Hepatocyte (in vitro differentiated cells): ENCODE measurements around the gene FRY. TPM values are rescaled to one million over a fixed set of nuclear protein-coding genes. Genes with fewer than 3 reads are reported as not detected.

Source experiments
- DNase-seq: peaks from one replicate; pipeline ENCODE4 v3.0.0-alpha.2; 2016; ENCODE audit warnings: low spot score
- H2AFZ ChIP-seq: fragments of 200-600 bp; sonication (generic); 2 replicates; pipeline ENCODE4 v1.6.0; 2016; ENCODE audit warnings: antibody characterized with exemption, mild to moderate bottlenecking
- H3K27ac ChIP-seq: fragments of 200-600 bp; sonication (generic); 2 replicates; pipeline ENCODE4 v1.5.1; 2016; ENCODE audit warnings: mild to moderate bottlenecking
- H3K27me3 ChIP-seq: fragments of 200-600 bp; sonication (generic); 2 replicates; pipeline ENCODE4 v1.6.1; 2016
- H3K36me3 ChIP-seq: fragments of 200-600 bp; sonication (generic); replicated peaks from 2 replicates; pipeline ENCODE4 v1.5.1; 2016; ENCODE audit warnings: low read depth; ENCODE audit not compliant: insufficient read depth
- H3K4me1 ChIP-seq: fragments of 200-600 bp; sonication (generic); 2 replicates; pipeline ENCODE4 v1.5.1; 2016; ENCODE audit warnings: mild to moderate bottlenecking, moderate library complexity; ENCODE audit not compliant: insufficient read depth
- H3K4me2 ChIP-seq: fragments of 200-600 bp; sonication (generic); 2 replicates; pipeline ENCODE4 v1.6.0; 2016
- H3K4me3 ChIP-seq: fragments of 200-600 bp; sonication (generic); 2 replicates; pipeline ENCODE4 v1.5.1; 2016; ENCODE audit warnings: mild to moderate bottlenecking
- H3K79me2 ChIP-seq: fragments of 200-600 bp; sonication (generic); 2 replicates; pipeline ENCODE4 v1.6.0; 2017; ENCODE audit warnings: mild to moderate bottlenecking
- H3K9me2 ChIP-seq: fragments of 200-600 bp; sonication (generic); replicated peaks from 2 replicates; pipeline ENCODE4 v1.6.0; 2017; ENCODE audit warnings: mild to moderate bottlenecking; ENCODE audit not compliant: insufficient read depth
- H3K9me3 ChIP-seq: fragments of 200-600 bp; sonication (generic); 2 replicates; pipeline ENCODE4 v1.5.1; 2016; ENCODE audit warnings: low read depth, mild to moderate bottlenecking
- H4K20me1 ChIP-seq: fragments of 200-600 bp; sonication (generic); 2 replicates; pipeline ENCODE4 v1.6.0; 2016; ENCODE audit warnings: mild to moderate bottlenecking; ENCODE audit not compliant: insufficient read depth, poor library complexity, severe bottlenecking
- EZH2 ChIP-seq: fragments of 200-600 bp; sonication (generic); IDR thresholded peaks from 2 replicates; pipeline ENCODE4 v1.6.1; 2016; ENCODE audit warnings: antibody characterized with exemption, mild to moderate bottlenecking, borderline replicate concordance
- EZH2phosphoT487 ChIP-seq: fragments of 200-600 bp; sonication (generic); IDR thresholded peaks from one replicate; pipeline ENCODE4 v1.6.1; 2018; ENCODE audit warnings: antibody characterized with exemption, mild to moderate bottlenecking, low read depth, moderate library complexity; ENCODE audit not compliant: unreplicated experiment, severe bottlenecking
- WGBS: methylation state at CpG from one replicate; pipeline ENCODE4 v1.1.6; 2016; ENCODE audit warnings: low lambda C conversion rate; ENCODE audit errors: missing lambda C conversion rate; 5-methylcytosine and 5-hydroxymethylcytosine counted together
- polyA plus RNA-seq: library from polyadenylated mRNA; unstranded; fragments of >200 nt; fragmentation: Nextera tagmentation; extraction: Ambion mirVana; gene quantifications from 2 replicates; pipeline ENCODE4 v1.2.1, GENCODE V29; 2016
- total RNA-seq: library from RNA; depleted of rRNA; stranded (reverse); fragments of >200 nt; gene quantifications from 2 replicates; pipeline ENCODE4 v1.2.3, GENCODE V29; 2014
- TF ChIP-seq, protein P1 (sequence below): fragments of 200-600 bp; sonication (generic); IDR thresholded peaks from 2 replicates; pipeline ENCODE4 v1.5.1; 2016; ENCODE audit warnings: antibody characterized with exemption, mild to moderate bottlenecking; ENCODE audit not compliant: poor library complexity

Gene FRY
- total and polyA plus RNA-seq, 2 experiments from 2014 or later = 2.4 to 3.7 TPM

DNA sequence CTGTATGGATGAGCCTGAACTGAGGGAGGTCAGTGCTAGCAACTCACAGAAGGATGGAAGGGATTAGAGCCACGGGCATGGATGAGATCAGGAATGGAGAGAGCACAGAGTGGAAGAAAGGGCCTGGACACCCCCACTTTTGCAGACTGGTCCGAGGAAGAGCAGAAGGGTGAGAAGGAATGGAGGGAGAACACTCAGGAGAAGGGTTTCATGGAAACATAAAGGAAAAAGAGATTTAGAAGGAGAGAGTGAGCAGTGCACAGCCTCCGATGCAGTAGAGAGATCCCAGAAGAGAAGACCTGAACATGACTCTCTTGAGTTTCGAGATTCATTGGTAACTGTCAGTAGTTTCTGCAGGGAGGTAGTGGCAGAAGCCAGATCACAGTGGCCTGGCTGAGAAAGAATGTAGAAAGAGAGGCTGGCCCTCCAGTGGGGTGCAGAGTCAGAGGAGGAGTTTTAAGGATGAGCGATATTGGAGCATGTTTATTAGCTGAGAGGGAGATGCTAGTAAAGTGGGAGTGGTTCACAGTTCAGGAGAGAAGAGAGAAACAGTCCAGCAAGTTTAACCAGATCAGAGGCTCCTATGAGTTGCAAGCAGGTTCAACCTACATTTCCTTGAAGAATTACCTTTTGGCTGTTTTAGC, 174.6 kb downstream of the FRY start:
- TF ChIP-seq, protein P1, sequence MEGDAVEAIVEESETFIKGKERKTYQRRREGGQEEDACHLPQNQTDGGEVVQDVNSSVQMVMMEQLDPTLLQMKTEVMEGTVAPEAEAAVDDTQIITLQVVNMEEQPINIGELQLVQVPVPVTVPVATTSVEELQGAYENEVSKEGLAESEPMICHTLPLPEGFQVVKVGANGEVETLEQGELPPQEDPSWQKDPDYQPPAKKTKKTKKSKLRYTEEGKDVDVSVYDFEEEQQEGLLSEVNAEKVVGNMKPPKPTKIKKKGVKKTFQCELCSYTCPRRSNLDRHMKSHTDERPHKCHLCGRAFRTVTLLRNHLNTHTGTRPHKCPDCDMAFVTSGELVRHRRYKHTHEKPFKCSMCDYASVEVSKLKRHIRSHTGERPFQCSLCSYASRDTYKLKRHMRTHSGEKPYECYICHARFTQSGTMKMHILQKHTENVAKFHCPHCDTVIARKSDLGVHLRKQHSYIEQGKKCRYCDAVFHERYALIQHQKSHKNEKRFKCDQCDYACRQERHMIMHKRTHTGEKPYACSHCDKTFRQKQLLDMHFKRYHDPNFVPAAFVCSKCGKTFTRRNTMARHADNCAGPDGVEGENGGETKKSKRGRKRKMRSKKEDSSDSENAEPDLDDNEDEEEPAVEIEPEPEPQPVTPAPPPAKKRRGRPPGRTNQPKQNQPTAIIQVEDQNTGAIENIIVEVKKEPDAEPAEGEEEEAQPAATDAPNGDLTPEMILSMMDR = no peak
- TF ChIP-seq EZH2phosphoT487 (no peak), EZH2 (no peak)
- Histone ChIP-seq H3K4me1 (peaks cover 5% of the 10 kb centered on the region), H4K20me1 (no peaks in the 10 kb centered on the region), H3K27me3 (no peaks in the 10 kb centered on the region), H3K36me3 (no peaks in the 10 kb centered on the region), H3K4me2 (peak overlapping the region; percentile 42), H3K79me2 (no peaks in the 10 kb centered on the region), H3K4me3 (no peak overlapping the region), H3K27ac (no peak overlapping the region), H3K9me2 (no peaks in the 10 kb centered on the region), H2AFZ (no peak overlapping the region), H3K9me3 (no peaks in the 10 kb centered on the region)
- DNase-seq = peak; percentile 10
- 63% methylated on average over 5 of the region's 5 CpGs for WGBS

DNA sequence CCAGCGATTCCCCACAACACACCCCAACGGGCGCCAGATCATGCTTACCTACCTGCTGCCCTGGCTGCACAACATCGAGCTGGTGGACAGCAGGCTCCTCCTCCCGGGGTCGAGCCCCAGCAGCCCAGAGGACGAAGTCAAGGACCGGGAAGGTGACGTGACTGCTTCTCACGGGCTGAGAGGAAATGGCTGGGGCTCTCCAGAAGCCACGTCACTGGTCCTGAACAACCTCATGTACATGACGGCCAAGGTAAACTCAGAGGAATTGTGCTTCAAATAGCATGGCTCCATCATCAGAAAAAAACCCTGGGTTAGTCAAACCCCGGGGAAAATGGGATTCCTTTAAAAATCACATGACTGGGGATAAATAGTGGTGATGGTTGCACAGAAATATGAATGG, 177.3 kb downstream of the FRY start:
- TF ChIP-seq EZH2phosphoT487 = no peak
- TF ChIP-seq, protein P1 = no peak
- TF ChIP-seq EZH2 = no peak

DNA sequence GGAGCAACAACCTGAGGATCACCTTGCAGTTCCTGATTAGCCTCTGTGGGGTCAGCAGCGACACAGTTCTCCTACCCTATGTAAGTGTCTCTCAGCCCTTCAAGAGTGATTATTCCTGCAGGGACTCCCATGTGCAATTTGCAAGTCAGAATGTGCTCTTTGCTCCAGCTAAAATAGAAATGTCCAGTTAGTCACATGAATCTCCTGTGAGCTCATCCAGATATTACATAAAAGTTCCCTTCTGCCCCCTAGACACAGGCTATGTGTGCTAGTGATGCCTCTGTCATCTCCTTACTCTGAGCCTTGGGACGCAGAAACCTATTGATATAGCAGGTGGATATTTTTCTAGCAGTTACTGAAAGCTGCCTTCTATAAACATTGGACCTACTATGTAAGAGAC, 178.1 kb downstream of the FRY start:
- Histone ChIP-seq H3K4me1 (peaks cover 13% of the 10 kb centered on the region), H3K9me3 (no peaks in the 10 kb centered on the region)

More for the DNA sequence above, 177.3 kb downstream of the FRY start:
- peaks cover 13% of the 10 kb centered on the region for H3K4me1 ChIP-seq
- WGBS = 92% methylated on average over 13 of the region's 13 CpGs
- no peak overlapping the region for H3K4me3 ChIP-seq
- no peak overlapping the region for H3K4me2 ChIP-seq
- H2AFZ ChIP-seq = no peak overlapping the region
- no peaks in the 10 kb centered on the region for H3K36me3 ChIP-seq
- no peaks in the 10 kb centered on the region for H4K20me1 ChIP-seq
- no peak for DNase-seq
- no peak overlapping the region for H3K27ac ChIP-seq
- no peaks in the 10 kb centered on the region for H3K9me3 ChIP-seq
- H3K79me2 ChIP-seq = no peaks in the 10 kb centered on the region
- H3K27me3 ChIP-seq = no peaks in the 10 kb centered on the region
- no peaks in the 10 kb centered on the region for H3K9me2 ChIP-seq

More for the DNA sequence above, 178.1 kb downstream of the FRY start:
- no peaks in the 10 kb centered on the region for H4K20me1 ChIP-seq
- 88% methylated on average over 2 of the region's 2 CpGs for WGBS
- H3K36me3 ChIP-seq = no peaks in the 10 kb centered on the region
- no peaks in the 10 kb centered on the region for H3K79me2 ChIP-seq
- no peak overlapping the region for H3K27ac ChIP-seq
- H2AFZ ChIP-seq = no peak overlapping the region
- H3K9me2 ChIP-seq = no peaks in the 10 kb centered on the region
- no peak overlapping the region for H3K4me2 ChIP-seq
- no peak overlapping the region for H3K4me3 ChIP-seq
- H3K27me3 ChIP-seq = no peaks in the 10 kb centered on the region
- DNase-seq = no peak
- TF ChIP-seq EZH2phosphoT487 = no peak
- no peak for TF ChIP-seq EZH2
- TF ChIP-seq, protein P1 = no peak
